ENCODE data around the gene PLEKHB1.

The PLEKHB1 gene

GRCh38 chr11:73693899-73694525 is 47.6 kb downstream of the PLEKHB1 start:
- DNase-seq: no peak

GRCh38 chr11:73705053-73705452 is 58.7 kb downstream of the PLEKHB1 start:
- DNase-seq: no peak

- no peak for DNase-seq
Observed at GRCh38 chr11:73710964-73711363, 64.6 kb downstream of the PLEKHB1 start.
